22Rv1 (cell line): ENCODE measurements around the gene KLHL29.

Experiments
- CTCF ChIP-seq: fragments of 450-650 bp; IDR thresholded peaks from 2 replicates; pipeline ENCODE4 v1.5.1; 2017; ENCODE audit warnings: mild to moderate bottlenecking
- ZFX ChIP-seq: fragments of 450-650 bp; IDR thresholded peaks from 2 replicates; pipeline ENCODE4 v1.6.1; 2017; ENCODE audit warnings: antibody characterized with exemption, borderline replicate concordance

GRCh38 chr2:23545396-23545795, 160.4 kb downstream of the KLHL29 start:
- TF ChIP-seq CTCF (no peak), ZFX (no peak)
